ENCODE data around the gene RAB36. TPM values are rescaled to one million over a fixed set of nuclear protein-coding genes. Genes with fewer than 3 reads are reported as not detected.

Gene RAB36
- total and polyA plus RNA-seq, 2 donors (not counting 1 experiment from before 2014, with no cell fraction given): 1.1 to 3.3 TPM

DNA sequence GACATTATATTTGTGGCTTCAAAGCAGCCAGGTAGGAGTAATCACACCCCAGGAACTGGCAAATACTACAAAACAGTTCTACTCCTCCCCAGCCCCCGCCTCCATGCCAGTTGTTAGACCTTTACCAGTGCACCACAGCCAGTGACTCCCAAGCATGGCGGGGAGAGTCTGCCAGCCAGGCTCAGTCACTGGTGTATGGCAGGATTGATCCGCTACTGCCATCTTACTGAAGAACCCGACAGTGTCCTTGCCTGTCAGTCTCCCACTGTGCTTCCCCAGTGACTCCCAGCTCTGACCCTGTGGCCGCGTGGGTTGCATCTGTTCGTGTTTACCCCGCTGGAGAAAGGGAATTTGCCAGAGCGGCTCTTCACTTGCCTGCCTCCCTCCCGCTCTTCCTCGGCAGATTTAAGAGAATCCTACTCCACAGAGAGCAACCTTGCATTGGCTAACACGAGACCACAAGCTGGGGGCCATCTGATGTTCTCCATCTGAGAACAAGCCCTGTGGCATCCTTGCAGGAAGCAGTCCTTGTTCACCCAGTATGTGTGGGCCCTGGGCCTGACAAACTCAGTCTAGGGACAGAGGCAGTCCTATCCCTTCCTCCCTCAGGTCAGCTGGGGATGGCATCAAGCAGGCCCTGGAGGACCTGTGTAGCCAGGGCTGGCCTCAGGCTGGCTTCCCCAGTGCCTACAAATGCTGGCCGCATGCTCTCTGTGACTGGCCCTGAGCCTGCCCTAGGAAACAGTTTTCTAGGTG, 41.9 kb upstream of the RAB36 start:
- ATAC-seq (ENCODE audit: low read depth) (no peak), DNase-seq (no peak)
- no peak overlapping the region for H3K4me3 ChIP-seq (ENCODE audit: control extremely low read depth in 1 of 5, extremely low read depth in 1 of 5, insufficient read depth in 1 of 5, low read depth in 2 of 5, low read length in 4 of 5)
- no peak overlapping the region for H3K4me2 ChIP-seq (replicated peaks; ENCODE audit: low read depth, low read length, poor library complexity, severe bottlenecking)
- no peaks in the 10 kb centered on the region for H4K20me1 ChIP-seq (ENCODE audit: control insufficient read depth, insufficient read depth, low read length, poor library complexity, severe bottlenecking)
- TF ChIP-seq EZH2 (IDR thresholded peaks at IDR 0.05; ENCODE audit: borderline replicate concordance, insufficient read depth, low read depth, low read length, poor library complexity, severe bottlenecking): no peak
- TF ChIP-seq, protein P1, sequence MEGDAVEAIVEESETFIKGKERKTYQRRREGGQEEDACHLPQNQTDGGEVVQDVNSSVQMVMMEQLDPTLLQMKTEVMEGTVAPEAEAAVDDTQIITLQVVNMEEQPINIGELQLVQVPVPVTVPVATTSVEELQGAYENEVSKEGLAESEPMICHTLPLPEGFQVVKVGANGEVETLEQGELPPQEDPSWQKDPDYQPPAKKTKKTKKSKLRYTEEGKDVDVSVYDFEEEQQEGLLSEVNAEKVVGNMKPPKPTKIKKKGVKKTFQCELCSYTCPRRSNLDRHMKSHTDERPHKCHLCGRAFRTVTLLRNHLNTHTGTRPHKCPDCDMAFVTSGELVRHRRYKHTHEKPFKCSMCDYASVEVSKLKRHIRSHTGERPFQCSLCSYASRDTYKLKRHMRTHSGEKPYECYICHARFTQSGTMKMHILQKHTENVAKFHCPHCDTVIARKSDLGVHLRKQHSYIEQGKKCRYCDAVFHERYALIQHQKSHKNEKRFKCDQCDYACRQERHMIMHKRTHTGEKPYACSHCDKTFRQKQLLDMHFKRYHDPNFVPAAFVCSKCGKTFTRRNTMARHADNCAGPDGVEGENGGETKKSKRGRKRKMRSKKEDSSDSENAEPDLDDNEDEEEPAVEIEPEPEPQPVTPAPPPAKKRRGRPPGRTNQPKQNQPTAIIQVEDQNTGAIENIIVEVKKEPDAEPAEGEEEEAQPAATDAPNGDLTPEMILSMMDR (IDR thresholded peaks at IDR 0.05): no peak
- intact Hi-C loops (cut with micrococcal nuclease): no loop called here
- ChIA-PET POLR2A (interaction anchor here (0.6 kb wide), 1 partner anchor 42 kb away, joined by 7 read pairs; the partner anchor contains the start of gene RAB36), CTCF (interaction anchor here (0.5 to 2.0 kb wide), 2 partner anchors 143 to 156 kb away, joined by 3 to 6 read pairs; no protein-coding TSS in a partner anchor)
- no peaks in the 10 kb centered on the region for H3K27me3 ChIP-seq (replicated peaks in 1 of 4; ENCODE audit: control extremely low read depth in 1 of 4, control insufficient read depth in 3 of 4, insufficient read depth in 4 of 4, low read length in 3 of 4)
- H3K27ac Mint-ChIP-seq: no peak overlapping the region
- H3K27me3 Mint-ChIP-seq: no peaks in the 10 kb centered on the region
- H2AFZ ChIP-seq (ENCODE audit: insufficient read depth, low read depth, low read length, poor library complexity, severe bottlenecking): no peak overlapping the region
- no peak overlapping the region for H3K9ac ChIP-seq (ENCODE audit: low read length)
- peaks cover 3% of the 10 kb centered on the region for H3K4me1 Mint-ChIP-seq
- H3K9me3 ChIP-seq (ENCODE audit: control extremely low read depth in 1 of 3, control insufficient read depth in 2 of 3, insufficient read depth in 1 of 3, low read length in 2 of 3): no peaks in the 10 kb centered on the region
- no peaks in the 10 kb centered on the region for H3K79me2 ChIP-seq (ENCODE audit: control insufficient read depth, insufficient read depth, low read length)
- no peaks in the 10 kb centered on the region for H3K4me1 ChIP-seq (ENCODE audit: control insufficient read depth in 2 of 2, insufficient read depth in 2 of 2, low read length in 2 of 2)
- no peaks in the 10 kb centered on the region for H3K9me3 Mint-ChIP-seq (ENCODE audit: insufficient read depth)
- no peaks in the 10 kb centered on the region for H3K36me3 ChIP-seq (replicated peaks in 1 of 2; ENCODE audit: control extremely low read depth in 1 of 2, control insufficient read depth in 1 of 2, extremely low read depth in 1 of 2, insufficient read depth in 2 of 2, low read length in 1 of 2)
- no peak overlapping the region for H3K4me3 Mint-ChIP-seq
- H3K27ac ChIP-seq (ENCODE audit: low read length in 2 of 2): no peak overlapping the region
- WGBS (ENCODE audit: insufficient coverage): 96% methylated on average over 12 of the region's 13 CpGs

Measured in B cell (primary cell).